Astrocyte of the cerebellum (primary cell): ENCODE data around the gene NOL4L.

Source experiments
- DNase-seq: peaks from one replicate; pipeline ENCODE4 v3.0.0-alpha.2; 2011; ENCODE audit warnings: low read depth
- H3K4me3 ChIP-seq: 2 replicates; pipeline ENCODE4 v1.5.1; 2011; ENCODE audit warnings: mild to moderate bottlenecking, low read depth, low read length, moderate library complexity
- in situ Hi-C: cut with HindIII; loops from 2 replicates; pipeline ENCODE4 v1.10.0; 2017; ENCODE audit warnings: low sequenced_read_pairs
- TF ChIP-seq, protein P1 (sequence below): IDR thresholded peaks from 2 replicates; pipeline ENCODE4 v1.5.1; 2012; ENCODE audit warnings: low read length, low read depth, moderate library complexity, mild to moderate bottlenecking; ENCODE audit errors: missing control alignments

NOL4L gene

DNA sequence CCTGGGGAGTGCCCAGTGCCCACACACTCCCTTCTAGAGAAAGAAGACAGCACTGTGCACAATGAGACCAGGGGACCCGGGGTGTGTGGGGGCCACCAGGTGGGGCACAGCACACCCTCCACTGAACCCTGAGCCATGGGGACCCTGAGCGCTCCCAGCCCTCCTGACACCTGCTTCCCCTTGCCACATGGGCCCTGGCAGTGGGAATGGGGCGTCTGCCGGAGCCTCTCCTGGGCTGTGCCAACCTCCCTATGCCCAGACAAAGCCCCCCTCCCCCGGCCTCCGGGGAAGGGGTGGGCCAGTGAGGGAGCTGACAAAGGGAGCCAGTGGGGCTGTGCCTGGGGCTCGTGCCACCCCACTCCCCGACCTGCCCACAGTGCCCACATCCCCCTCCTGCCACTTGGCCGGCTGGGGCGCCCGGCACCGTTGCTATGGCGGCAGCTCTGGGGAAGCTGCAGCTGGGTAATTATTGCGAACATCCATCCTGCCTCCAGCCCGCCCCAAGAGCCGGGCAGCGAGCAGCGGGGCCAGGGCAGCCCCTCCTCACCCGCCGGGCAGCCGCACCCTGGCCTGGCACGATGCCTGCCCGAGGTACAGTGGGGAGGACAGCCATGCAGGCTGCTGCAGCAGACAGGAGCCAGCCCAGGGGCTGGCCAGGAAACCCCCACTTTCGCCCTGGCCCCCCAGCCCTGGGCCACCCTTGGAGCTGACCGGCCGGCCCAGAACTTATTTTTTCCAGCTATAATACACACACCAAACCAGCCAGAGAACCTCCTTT lies 41.9 kb upstream of the NOL4L start:
- no peak for DNase-seq
- in situ Hi-C loops, result loop anchor here (25.0 kb wide), 1 partner anchor 115 kb away; no protein-coding TSS in a partner anchor
- TF ChIP-seq, protein P1, sequence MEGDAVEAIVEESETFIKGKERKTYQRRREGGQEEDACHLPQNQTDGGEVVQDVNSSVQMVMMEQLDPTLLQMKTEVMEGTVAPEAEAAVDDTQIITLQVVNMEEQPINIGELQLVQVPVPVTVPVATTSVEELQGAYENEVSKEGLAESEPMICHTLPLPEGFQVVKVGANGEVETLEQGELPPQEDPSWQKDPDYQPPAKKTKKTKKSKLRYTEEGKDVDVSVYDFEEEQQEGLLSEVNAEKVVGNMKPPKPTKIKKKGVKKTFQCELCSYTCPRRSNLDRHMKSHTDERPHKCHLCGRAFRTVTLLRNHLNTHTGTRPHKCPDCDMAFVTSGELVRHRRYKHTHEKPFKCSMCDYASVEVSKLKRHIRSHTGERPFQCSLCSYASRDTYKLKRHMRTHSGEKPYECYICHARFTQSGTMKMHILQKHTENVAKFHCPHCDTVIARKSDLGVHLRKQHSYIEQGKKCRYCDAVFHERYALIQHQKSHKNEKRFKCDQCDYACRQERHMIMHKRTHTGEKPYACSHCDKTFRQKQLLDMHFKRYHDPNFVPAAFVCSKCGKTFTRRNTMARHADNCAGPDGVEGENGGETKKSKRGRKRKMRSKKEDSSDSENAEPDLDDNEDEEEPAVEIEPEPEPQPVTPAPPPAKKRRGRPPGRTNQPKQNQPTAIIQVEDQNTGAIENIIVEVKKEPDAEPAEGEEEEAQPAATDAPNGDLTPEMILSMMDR, result no peak
- H3K4me3 ChIP-seq, result no peak overlapping the region

GRCh38 chr20:32626407-32626806 lies 41.3 kb upstream of the NOL4L start:
- TF ChIP-seq, protein P1, result no peak
- in situ Hi-C loops, result loop anchor here (25.0 kb wide), 1 partner anchor 114 kb away; no protein-coding TSS in a partner anchor
- no peak overlapping the region for H3K4me3 ChIP-seq
- no peak for DNase-seq

DNA sequence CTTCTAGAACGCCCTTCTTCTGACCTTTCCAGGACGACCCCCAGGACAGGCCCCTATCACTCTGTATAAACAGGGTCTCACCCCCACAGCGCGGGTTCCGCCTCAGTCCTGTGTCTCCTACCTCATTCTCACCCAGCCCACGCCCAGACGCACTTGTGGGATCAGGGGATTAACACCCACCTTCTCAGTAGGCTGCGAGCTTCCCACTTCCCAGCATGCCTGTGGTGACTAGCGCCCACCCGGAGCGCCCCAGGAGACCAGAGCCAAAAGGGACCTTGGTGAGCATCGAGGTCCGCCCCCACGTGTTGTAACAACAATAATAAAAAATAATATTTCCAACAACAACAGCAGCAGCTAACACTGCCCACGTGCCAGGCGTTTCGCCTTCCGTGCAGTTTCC lies 40.9 kb upstream of the NOL4L start:
- no peak for DNase-seq
- in situ Hi-C loops, result loop anchor here (25.0 kb wide), 1 partner anchor 114 kb away; no protein-coding TSS in a partner anchor
- no peak overlapping the region for H3K4me3 ChIP-seq
- TF ChIP-seq, protein P1, result no peak

DNA sequence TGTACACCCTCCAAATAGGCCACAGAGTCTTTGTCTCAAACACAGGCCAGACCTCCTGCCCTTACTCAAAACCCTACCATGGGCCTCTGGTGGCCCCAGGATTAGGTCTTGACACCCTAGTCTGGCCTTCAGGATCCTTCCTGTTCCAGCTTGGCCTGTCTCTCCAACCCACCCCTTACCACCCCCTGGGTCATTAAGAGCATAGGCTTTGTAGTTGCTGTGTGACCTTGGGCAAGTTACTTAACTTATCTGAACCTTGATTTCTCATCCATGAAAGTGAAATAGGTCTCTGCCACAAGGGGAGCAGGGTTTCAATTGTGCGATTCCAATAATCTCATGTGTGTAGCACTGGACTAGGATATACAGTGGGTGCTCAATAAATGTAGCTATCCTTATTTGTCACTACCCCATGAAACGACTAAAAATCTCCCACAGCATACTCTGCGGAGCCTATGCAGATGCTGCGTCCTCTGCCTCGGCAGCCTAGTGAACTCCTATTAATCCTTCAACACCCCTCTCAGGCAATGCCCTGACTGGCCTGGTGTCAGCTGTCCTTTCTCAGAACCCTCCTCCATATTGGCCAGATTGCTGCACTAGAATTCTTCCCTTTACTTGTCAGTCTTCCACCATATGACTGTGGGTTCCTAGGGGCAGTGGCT lies 39.7 kb upstream of the NOL4L start:
- H3K4me3 ChIP-seq, result no peak overlapping the region
- TF ChIP-seq, protein P1, result no peak
- no peak for DNase-seq
- in situ Hi-C loops, result loop anchor here (25.0 kb wide), 1 partner anchor 113 kb away; no protein-coding TSS in a partner anchor

- in situ Hi-C loops, result no loop called here
- TF ChIP-seq, protein P1, result no peak
- DNase-seq, result no peak
- H3K4me3 ChIP-seq, result no peak overlapping the region
Observed at GRCh38 chr20:32623667-32624157, 38.6 kb upstream of the NOL4L start.

DNA sequence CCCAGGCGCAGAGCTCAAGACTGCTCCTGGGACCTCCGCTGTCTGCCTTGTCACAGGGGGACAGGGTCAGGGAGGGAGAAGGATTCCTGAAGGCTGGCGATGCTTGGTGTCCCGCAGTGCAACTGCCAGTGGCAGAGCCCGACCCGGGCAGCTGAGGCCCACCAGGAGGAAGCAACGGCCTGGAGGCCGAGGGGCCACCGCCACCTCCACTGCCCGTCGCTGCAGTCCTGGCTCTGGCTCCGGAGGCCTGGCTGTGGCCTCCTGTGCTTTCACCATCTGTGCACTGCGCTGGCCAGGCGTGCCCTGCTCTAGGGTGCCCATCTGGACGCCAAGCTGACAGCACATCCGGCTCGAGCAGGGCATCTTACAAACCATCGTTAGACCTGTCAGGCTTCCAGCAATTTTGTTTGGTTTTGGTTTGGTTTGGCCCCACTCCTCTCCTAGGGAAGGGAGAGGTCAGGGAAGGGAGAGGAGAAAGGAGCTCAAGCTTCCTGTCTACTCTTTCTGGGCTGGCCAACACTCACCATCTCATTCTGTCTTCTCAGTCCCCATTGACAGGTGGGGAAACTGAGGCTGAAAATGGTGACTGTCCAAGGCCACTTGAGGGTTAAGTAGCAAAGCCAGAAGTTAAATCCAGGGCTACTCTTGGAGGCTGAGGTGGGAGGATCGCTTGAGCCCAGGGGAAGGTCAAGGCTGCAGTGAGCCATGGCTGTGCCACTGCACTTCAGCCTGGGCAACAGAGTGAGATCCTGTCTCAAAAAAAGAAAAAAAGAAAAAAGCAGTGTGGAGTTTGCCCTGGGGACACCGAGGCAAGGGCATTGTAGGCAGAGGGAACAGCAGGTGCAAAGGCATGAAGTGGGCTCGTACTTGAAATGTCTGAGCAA lies 37.7 kb upstream of the NOL4L start:
- in situ Hi-C loops, result no loop called here
- DNase-seq, result no peak

More for the DNA sequence above, 37.7 kb upstream of the NOL4L start:
- TF ChIP-seq, protein P1, result no peak
- H3K4me3 ChIP-seq, result no peak overlapping the region
